A549 (cell line): ENCODE measurements around the gene HLA-C.

Source experiments
- EP300 ChIP-seq, 2 experiments: fragments of >200 bp; sonication (Bioruptor Twin); formaldehyde crosslinking; IDR thresholded peaks; 2 replicates in 1 of 2; 3 replicates in 1 of 2; pipeline ENCODE4 v1.6.1; 2016 to 2017
- GATA3 ChIP-seq: IDR thresholded peaks from 2 replicates; pipeline ENCODE4 v1.6.1; 2012; ENCODE audit warnings: borderline replicate concordance
- JUNB ChIP-seq: fragments of >200 bp; sonication (Bioruptor Twin); formaldehyde crosslinking; IDR thresholded peaks from 2 replicates; pipeline ENCODE4 v1.6.1; 2016
- POLR2A ChIP-seq: IDR thresholded peaks from 2 replicates; pipeline ENCODE4 v1.6.1; 2012; ENCODE audit warnings: mild to moderate bottlenecking, low read length
- ZC3H11A ChIP-seq: fragments of 450-650 bp; IDR thresholded peaks from 2 replicates; pipeline ENCODE4 v1.6.1; 2014; ENCODE audit warnings: antibody characterized with exemption, mild to moderate bottlenecking
- ZSCAN20 ChIP-seq: fragments of 250-450 bp; sonication (Bioruptor Pico); IDR thresholded peaks from 2 replicates; pipeline ENCODE4 v1.8.0; 2022; ENCODE audit warnings: mild to moderate bottlenecking, moderate library complexity
- TF ChIP-seq, protein P1 (sequence below): fragments of >200 bp; sonication (Bioruptor Twin); formaldehyde crosslinking; IDR thresholded peaks from 3 replicates; pipeline ENCODE4 v1.5.1; 2016
- TF ChIP-seq, protein P2 (sequence below): IDR thresholded peaks from 2 replicates; pipeline ENCODE4 v1.6.1; 2012

DNA sequence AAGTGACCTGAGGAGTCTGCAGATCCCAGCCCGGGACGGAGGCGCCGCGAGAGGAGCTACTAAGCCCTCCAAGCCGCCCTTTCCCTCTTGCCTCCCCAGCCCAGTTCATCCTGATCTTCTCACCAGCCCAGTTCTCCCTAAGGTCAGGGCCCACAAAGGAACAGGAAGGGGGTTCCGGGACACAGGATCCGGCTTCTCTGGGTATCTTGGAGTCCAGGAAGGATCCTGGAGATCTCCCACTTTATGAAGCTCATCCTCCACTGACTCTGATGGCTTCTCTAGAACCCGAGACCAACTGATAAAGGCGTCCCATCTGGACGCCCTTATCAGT, 36.9 kb upstream of the HLA-C start:
- TF ChIP-seq ZC3H11A (no peak), EP300 (IDR thresholded peaks at IDR 0.05) (no peak), POLR2A (no peak), ZSCAN20 (CRISPR knock-in tag) (no peak), GATA3 (no peak), JUNB (no peak)
- TF ChIP-seq, protein P1, sequence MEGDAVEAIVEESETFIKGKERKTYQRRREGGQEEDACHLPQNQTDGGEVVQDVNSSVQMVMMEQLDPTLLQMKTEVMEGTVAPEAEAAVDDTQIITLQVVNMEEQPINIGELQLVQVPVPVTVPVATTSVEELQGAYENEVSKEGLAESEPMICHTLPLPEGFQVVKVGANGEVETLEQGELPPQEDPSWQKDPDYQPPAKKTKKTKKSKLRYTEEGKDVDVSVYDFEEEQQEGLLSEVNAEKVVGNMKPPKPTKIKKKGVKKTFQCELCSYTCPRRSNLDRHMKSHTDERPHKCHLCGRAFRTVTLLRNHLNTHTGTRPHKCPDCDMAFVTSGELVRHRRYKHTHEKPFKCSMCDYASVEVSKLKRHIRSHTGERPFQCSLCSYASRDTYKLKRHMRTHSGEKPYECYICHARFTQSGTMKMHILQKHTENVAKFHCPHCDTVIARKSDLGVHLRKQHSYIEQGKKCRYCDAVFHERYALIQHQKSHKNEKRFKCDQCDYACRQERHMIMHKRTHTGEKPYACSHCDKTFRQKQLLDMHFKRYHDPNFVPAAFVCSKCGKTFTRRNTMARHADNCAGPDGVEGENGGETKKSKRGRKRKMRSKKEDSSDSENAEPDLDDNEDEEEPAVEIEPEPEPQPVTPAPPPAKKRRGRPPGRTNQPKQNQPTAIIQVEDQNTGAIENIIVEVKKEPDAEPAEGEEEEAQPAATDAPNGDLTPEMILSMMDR = no peak
- TF ChIP-seq, protein P2, sequence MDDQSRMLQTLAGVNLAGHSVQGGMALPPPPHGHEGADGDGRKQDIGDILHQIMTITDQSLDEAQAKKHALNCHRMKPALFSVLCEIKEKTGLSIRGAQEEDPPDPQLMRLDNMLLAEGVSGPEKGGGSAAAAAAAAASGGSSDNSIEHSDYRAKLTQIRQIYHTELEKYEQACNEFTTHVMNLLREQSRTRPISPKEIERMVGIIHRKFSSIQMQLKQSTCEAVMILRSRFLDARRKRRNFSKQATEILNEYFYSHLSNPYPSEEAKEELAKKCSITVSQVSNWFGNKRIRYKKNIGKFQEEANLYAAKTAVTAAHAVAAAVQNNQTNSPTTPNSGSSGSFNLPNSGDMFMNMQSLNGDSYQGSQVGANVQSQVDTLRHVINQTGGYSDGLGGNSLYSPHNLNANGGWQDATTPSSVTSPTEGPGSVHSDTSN = no peak
